ENCODE data around the gene CLDN25.

- no peak for TF ChIP-seq TAF1 (IDR thresholded peaks at IDR 0.05; ENCODE audit: low read depth)
- TF ChIP-seq CTCF (IDR thresholded peaks at IDR 0.05; ENCODE audit: poor library complexity, severe bottlenecking), result no peak
- no peak for TF ChIP-seq EZH2 (IDR thresholded peaks at IDR 0.05; ENCODE audit: borderline replicate concordance, insufficient read depth, low read length, poor library complexity, severe bottlenecking)
- no peak for TF ChIP-seq POLR2AphosphoS5 (IDR thresholded peaks at IDR 0.05)
Measured at GRCh38 chr11:113805640-113806039, 26.0 kb downstream of the CLDN25 start.

Data from neural cell (in vitro differentiated cells).